ENCODE data around the gene MACROD2. TPM values are rescaled to one million over a fixed set of nuclear protein-coding genes. Genes with fewer than 3 reads are reported as not detected.

Gene MACROD2
- total and polyA plus RNA-seq, 4 donors: 0.66 to 10.5 (median 3.3) TPM

DNA sequence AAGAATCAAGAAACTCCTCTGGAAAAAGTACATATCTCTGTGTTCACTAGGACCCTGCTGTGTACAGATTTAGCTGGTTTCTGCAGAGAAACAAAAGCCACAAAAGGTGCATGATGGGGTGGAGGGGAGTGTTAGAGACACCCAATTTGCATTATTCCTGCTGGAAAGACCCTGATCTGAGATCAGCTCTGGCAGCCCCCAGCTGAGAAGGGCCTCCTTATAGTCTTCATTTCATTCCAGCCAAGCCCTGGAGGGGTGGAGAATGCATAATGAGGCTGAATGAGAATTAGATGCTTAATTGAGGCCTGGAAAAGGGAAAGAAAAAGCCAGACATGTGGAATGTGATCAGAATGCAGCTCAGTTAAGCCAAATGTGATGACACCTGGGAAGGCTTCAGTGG is 2032.4 kb downstream of the MACROD2 start:
- TF ChIP-seq TAF1 (conservative IDR thresholded peaks at IDR 0.05) (no peak), EGR1 (IDR thresholded peaks at IDR 0.05; ENCODE audit: low read depth in 2 of 2) (no peak), JUND (IDR thresholded peaks at IDR 0.05) (no peak), FOXA1 (IDR thresholded peaks at IDR 0.05) (no peak), FOXA2 (IDR thresholded peaks at IDR 0.05) (no peak), RXRA (IDR thresholded peaks at IDR 0.05) (no peak), CTCF (IDR thresholded peaks at IDR 0.05; ENCODE audit: low read depth, low read length, missing input control) (no peak), SP1 (IDR thresholded peaks at IDR 0.05) (no peak), GABPA (IDR thresholded peaks at IDR 0.05 in 1 of 2, conservative IDR thresholded peaks at IDR 0.05 in 1 of 2) (no peak), YY1 (IDR thresholded peaks at IDR 0.05) (no peak), ZBTB33 (IDR thresholded peaks at IDR 0.05) (no peak), HNF4G (IDR thresholded peaks at IDR 0.05) (no peak), NR2F2 (IDR thresholded peaks at IDR 0.05) (no peak), HNF4A (conservative IDR thresholded peaks at IDR 0.05) (no peak)
- TF ChIP-seq, protein P1, sequence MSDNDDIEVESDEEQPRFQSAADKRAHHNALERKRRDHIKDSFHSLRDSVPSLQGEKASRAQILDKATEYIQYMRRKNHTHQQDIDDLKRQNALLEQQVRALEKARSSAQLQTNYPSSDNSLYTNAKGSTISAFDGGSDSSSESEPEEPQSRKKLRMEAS (IDR thresholded peaks at IDR 0.05): no peak
- TF ChIP-seq, protein P2, sequence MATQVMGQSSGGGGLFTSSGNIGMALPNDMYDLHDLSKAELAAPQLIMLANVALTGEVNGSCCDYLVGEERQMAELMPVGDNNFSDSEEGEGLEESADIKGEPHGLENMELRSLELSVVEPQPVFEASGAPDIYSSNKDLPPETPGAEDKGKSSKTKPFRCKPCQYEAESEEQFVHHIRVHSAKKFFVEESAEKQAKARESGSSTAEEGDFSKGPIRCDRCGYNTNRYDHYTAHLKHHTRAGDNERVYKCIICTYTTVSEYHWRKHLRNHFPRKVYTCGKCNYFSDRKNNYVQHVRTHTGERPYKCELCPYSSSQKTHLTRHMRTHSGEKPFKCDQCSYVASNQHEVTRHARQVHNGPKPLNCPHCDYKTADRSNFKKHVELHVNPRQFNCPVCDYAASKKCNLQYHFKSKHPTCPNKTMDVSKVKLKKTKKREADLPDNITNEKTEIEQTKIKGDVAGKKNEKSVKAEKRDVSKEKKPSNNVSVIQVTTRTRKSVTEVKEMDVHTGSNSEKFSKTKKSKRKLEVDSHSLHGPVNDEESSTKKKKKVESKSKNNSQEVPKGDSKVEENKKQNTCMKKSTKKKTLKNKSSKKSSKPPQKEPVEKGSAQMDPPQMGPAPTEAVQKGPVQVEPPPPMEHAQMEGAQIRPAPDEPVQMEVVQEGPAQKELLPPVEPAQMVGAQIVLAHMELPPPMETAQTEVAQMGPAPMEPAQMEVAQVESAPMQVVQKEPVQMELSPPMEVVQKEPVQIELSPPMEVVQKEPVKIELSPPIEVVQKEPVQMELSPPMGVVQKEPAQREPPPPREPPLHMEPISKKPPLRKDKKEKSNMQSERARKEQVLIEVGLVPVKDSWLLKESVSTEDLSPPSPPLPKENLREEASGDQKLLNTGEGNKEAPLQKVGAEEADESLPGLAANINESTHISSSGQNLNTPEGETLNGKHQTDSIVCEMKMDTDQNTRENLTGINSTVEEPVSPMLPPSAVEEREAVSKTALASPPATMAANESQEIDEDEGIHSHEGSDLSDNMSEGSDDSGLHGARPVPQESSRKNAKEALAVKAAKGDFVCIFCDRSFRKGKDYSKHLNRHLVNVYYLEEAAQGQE (IDR thresholded peaks at IDR 0.05): no peak
- Histone ChIP-seq H3K9ac (ENCODE audit: low read depth in 1 of 2, low read length in 2 of 2) (no peak overlapping the region), H3K9me3 (ENCODE audit: control insufficient read depth in 4 of 4, low read length in 3 of 4) (no peaks in the 10 kb centered on the region), H3K27ac (ENCODE audit: low read depth in 1 of 2, low read length in 2 of 2) (no peak overlapping the region), H3K4me1 (ENCODE audit: control insufficient read depth in 4 of 4, insufficient read depth in 4 of 4, low read length in 3 of 4) (no peaks in the 10 kb centered on the region), H3K36me3 (ENCODE audit: control insufficient read depth in 4 of 4, insufficient read depth in 3 of 4, low read depth in 1 of 4, low read length in 3 of 4) (no peaks in the 10 kb centered on the region), H3K4me3 (ENCODE audit: low read depth in 1 of 3, low read length in 3 of 3) (no peak overlapping the region), H3K27me3 (ENCODE audit: control insufficient read depth in 4 of 4, insufficient read depth in 4 of 4, low read length in 3 of 4) (no peaks in the 10 kb centered on the region)
- no peak for DNase-seq (ENCODE audit: low spot score)

- no peak overlapping the region for H3K4me3 ChIP-seq (ENCODE audit: low read depth in 1 of 3, low read length in 3 of 3)
- WGBS: 81% methylated on average over 6 of the region's 6 CpGs
- no peak for TF ChIP-seq YY1 (IDR thresholded peaks at IDR 0.05)
- TF ChIP-seq, protein P2 (IDR thresholded peaks at IDR 0.05): no peak
- H3K9me3 ChIP-seq (ENCODE audit: control insufficient read depth in 4 of 4, low read length in 3 of 4): no peaks in the 10 kb centered on the region
- no peak overlapping the region for H3K27ac ChIP-seq (ENCODE audit: low read depth in 1 of 2, low read length in 2 of 2)
- H3K27me3 ChIP-seq (ENCODE audit: control insufficient read depth in 4 of 4, insufficient read depth in 4 of 4, low read length in 3 of 4): no peaks in the 10 kb centered on the region
- no peaks in the 10 kb centered on the region for H3K4me1 ChIP-seq (ENCODE audit: control insufficient read depth in 4 of 4, insufficient read depth in 4 of 4, low read length in 3 of 4)
- H3K36me3 ChIP-seq (ENCODE audit: control insufficient read depth in 4 of 4, insufficient read depth in 3 of 4, low read depth in 1 of 4, low read length in 3 of 4): no peaks in the 10 kb centered on the region
- no peak for DNase-seq (ENCODE audit: low spot score)
- H3K9ac ChIP-seq (ENCODE audit: low read depth in 1 of 2, low read length in 2 of 2): no peak overlapping the region
These were observed 2033.6 kb downstream of the MACROD2 start for GRCh38 chr20:16028923-16029322.

Data from liver (tissue), 9 donors.